Body of pancreas (tissue), 4 donors: Measurements from ENCODE around the gene TNFAIP2.

Source experiments
- POLR2A ChIP-seq, 3 donors: fragments of 450-650 bp; IDR thresholded peaks; one replicate each; pipeline ENCODE4 v1.6.1; 2016; ENCODE audit warnings: antibody characterized with exemption in 3 of 3, mild to moderate bottlenecking in 2 of 3
- TF ChIP-seq, protein P1 (sequence below), 7 experiments: fragments of 450-650 bp in 4 of 7; fragments of 200-600 bp in 3 of 7; sonication (generic) in 3 of 7; IDR thresholded peaks; one replicate each; pipeline ENCODE4 v1.5.1; 2016 to 2019; ENCODE audit warnings: antibody characterized with exemption in 7 of 7

DNA sequence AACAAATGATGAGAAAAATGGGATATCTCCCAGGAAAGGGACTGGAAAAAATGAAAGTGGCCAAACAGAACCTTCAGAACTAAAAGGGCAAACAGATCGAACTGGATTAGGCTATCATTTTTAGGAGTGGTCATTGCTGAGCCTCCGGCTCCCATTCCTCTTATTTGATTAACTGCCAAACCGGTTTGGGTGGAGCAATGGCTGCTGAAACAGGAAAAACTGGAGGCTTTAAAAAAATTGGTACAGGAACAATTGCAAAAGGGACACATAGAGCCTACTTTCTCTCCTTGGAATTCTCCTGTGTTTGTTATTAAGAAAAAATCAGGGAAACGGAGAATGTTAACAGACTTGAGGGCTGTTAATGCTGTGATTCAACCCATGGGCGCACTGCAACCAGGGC lies 49.7 kb downstream of the TNFAIP2 start:
- TF ChIP-seq, protein P1, sequence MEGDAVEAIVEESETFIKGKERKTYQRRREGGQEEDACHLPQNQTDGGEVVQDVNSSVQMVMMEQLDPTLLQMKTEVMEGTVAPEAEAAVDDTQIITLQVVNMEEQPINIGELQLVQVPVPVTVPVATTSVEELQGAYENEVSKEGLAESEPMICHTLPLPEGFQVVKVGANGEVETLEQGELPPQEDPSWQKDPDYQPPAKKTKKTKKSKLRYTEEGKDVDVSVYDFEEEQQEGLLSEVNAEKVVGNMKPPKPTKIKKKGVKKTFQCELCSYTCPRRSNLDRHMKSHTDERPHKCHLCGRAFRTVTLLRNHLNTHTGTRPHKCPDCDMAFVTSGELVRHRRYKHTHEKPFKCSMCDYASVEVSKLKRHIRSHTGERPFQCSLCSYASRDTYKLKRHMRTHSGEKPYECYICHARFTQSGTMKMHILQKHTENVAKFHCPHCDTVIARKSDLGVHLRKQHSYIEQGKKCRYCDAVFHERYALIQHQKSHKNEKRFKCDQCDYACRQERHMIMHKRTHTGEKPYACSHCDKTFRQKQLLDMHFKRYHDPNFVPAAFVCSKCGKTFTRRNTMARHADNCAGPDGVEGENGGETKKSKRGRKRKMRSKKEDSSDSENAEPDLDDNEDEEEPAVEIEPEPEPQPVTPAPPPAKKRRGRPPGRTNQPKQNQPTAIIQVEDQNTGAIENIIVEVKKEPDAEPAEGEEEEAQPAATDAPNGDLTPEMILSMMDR (IDR thresholded peaks at IDR 0.05), result no peak
- TF ChIP-seq POLR2A (IDR thresholded peaks at IDR 0.05), result no peak
